Esophagus squamous epithelium (tissue), 5 donors: Measurements from ENCODE around the gene TP53I11. TPM values are rescaled to one million over a fixed set of nuclear protein-coding genes. Genes with fewer than 3 reads are reported as not detected.

Experiments
- DNase-seq: peaks from one replicate; lab custom pipeline; 2025; lab: John Stamatoyannopoulos, UW
- H3K27ac ChIP-seq, 4 donors: fragments of 200-600 bp; sonication (generic); one replicate each; pipeline ENCODE4 v1.5.1; 2016 to 2019; ENCODE audit warnings: mild to moderate bottlenecking in 1 of 4
- H3K27me3 ChIP-seq, 4 donors: fragments of 200-600 bp; sonication (generic); 1 replicate in 3 of 4; 2 replicates in 1 of 4; pipeline versions ENCODE4 v1.5.1 to v1.6.0; 2017 to 2021; ENCODE audit warnings: antibody characterized with exemption in 1 of 4
- H3K36me3 ChIP-seq, 3 donors: fragments of 200-600 bp; sonication (generic); one replicate each; pipeline ENCODE4 v1.5.1; 2016 to 2019
- H3K4me1 ChIP-seq, 3 donors: fragments of 200-600 bp; sonication (generic); one replicate each; pipeline ENCODE4 v1.5.1; 2017 to 2019
- H3K4me3 ChIP-seq, 4 donors: fragments of 200-600 bp; sonication (generic); 1 replicate in 3 of 4; 2 replicates in 1 of 4; pipeline ENCODE4 v1.5.1; 2016 to 2019; ENCODE audit warnings: mild to moderate bottlenecking in 2 of 4, moderate library complexity in 1 of 4
- H3K9me3 ChIP-seq, 3 donors: fragments of 200-600 bp; sonication (generic); one replicate each; pipeline ENCODE4 v1.5.1; 2016 to 2019
- CTCF ChIP-seq, 6 experiments: fragments of 450-650 bp in 4 of 6; fragments of 200-600 bp in 2 of 6; sonication (generic) in 2 of 6; IDR thresholded peaks; one replicate each; pipeline ENCODE4 v1.5.1; 2016 to 2019; ENCODE audit warnings: antibody characterized with exemption in 6 of 6, mild to moderate bottlenecking in 4 of 6, moderate library complexity in 4 of 6
- POLR2A ChIP-seq, 4 donors: fragments of 450-650 bp; IDR thresholded peaks; one replicate each; pipeline ENCODE4 v1.6.1; 2017; ENCODE audit warnings: antibody characterized with exemption in 4 of 4, mild to moderate bottlenecking in 4 of 4, moderate library complexity in 3 of 4
- WGBS, 2 donors: methylation state at CpG; one replicate each; pipeline ENCODE4 v1.1.5; 2018; 5-methylcytosine and 5-hydroxymethylcytosine counted together
- intact Hi-C: fragments of 100-400 bp; cut with DNase I; formaldehyde crosslinking; loops from one replicate; pipeline ENCODE4 v1.15.0; 2022
- total RNA-seq, 4 donors: library from RNA; depleted of rRNA; stranded (reverse); fragments of >200 nt; gene quantifications; one replicate each; pipeline ENCODE4 v1.1.0, GENCODE V29; 2016
- donor health status: DM: yes; HTN: yes; CAD: no.

Gene TP53I11
- total RNA-seq, 4 donors from 2014 or later = 27.3 to 32.1 (median 29.0) TPM

- no peak overlapping the region for H3K27ac ChIP-seq
- no peak for DNase-seq
- no peaks in the 10 kb centered on the region for H3K36me3 ChIP-seq
- intact Hi-C loops = loop anchor here (5.0 kb wide), 2 partner anchors 185 to 290 kb away; partner anchors contain the start of gene TSPAN18
- no peak overlapping the region for H3K4me3 ChIP-seq
- H3K4me1 ChIP-seq = peaks cover 0 to 25% (median 0%) of the 10 kb centered on the region in 3 donors
- no peak for TF ChIP-seq CTCF (IDR thresholded peaks at IDR 0.05)
- no peak for TF ChIP-seq POLR2A (IDR thresholded peaks at IDR 0.05)
- H3K9me3 ChIP-seq = no peaks in the 10 kb centered on the region
- H3K27me3 ChIP-seq = peaks cover 0 to 5% (median 0%) of the 10 kb centered on the region in 4 donors
- 63 to 69% methylated on average over 11 to 12 of the region's 12 CpGs for WGBS, 2 donors
Measured at GRCh38 chr11:44912270-44912987, 38.3 kb downstream of the TP53I11 start.

- WGBS, 2 donors = 0 to 16% methylated on average over 5 to 14 of the region's 24 CpGs
- Histone ChIP-seq H3K4me3 (no peak overlapping the region), H3K4me1 (peaks cover 0 to 24% (median 0%) of the 10 kb centered on the region in 3 donors), H3K36me3 (no peaks in the 10 kb centered on the region), H3K27ac (no peak overlapping the region), H3K9me3 (no peaks in the 10 kb centered on the region), H3K27me3 (peaks cover 0 to 9% (median 0%) of the 10 kb centered on the region in 4 donors)
- TF ChIP-seq POLR2A (IDR thresholded peaks at IDR 0.05) = no peak
- TF ChIP-seq CTCF (IDR thresholded peaks at IDR 0.05) = peak; percentile 72 to 89 (median 84)
- peak; percentile 25 for DNase-seq
- intact Hi-C loops = loop anchor here (5.0 kb wide), 2 partner anchors 184 to 289 kb away; partner anchors contain the start of gene TSPAN18
Measured at GRCh38 chr11:44911029-44911814, 39.5 kb downstream of the TP53I11 start.

GRCh38 chr11:44910591-44910990, 40.1 kb downstream of the TP53I11 start:
- H3K4me1 ChIP-seq = peaks cover 0 to 21% (median 0%) of the 10 kb centered on the region in 3 donors
- H3K27me3 ChIP-seq = peaks cover 0 to 10% (median 0%) of the 10 kb centered on the region in 4 donors
- no peak overlapping the region for H3K4me3 ChIP-seq
- DNase-seq = no peak
- no peak overlapping the region for H3K27ac ChIP-seq
- WGBS, 2 donors = 86 to 89% methylated on average over 8 of the region's 9 CpGs
- intact Hi-C loops = loop anchor here (5.0 kb wide), 2 partner anchors 183 to 288 kb away; partner anchors contain the start of gene TSPAN18
- no peak for TF ChIP-seq CTCF (IDR thresholded peaks at IDR 0.05)
- no peak for TF ChIP-seq POLR2A (IDR thresholded peaks at IDR 0.05)
- no peaks in the 10 kb centered on the region for H3K36me3 ChIP-seq
- no peaks in the 10 kb centered on the region for H3K9me3 ChIP-seq

GRCh38 chr11:44909557-44909956, 41.1 kb downstream of the TP53I11 start:
- no peak for DNase-seq
- 88 to 100% methylated on average over 2 to 12 of the region's 14 CpGs for WGBS, 2 donors
- no peak overlapping the region for H3K4me3 ChIP-seq
- H3K27me3 ChIP-seq = peaks cover 0 to 10% (median 0%) of the 10 kb centered on the region in 4 donors
- H3K4me1 ChIP-seq = peaks cover 0 to 18% (median 0%) of the 10 kb centered on the region in 3 donors
- H3K9me3 ChIP-seq = no peaks in the 10 kb centered on the region
- no peaks in the 10 kb centered on the region for H3K36me3 ChIP-seq
- no peak for TF ChIP-seq CTCF (IDR thresholded peaks at IDR 0.05)
- no peak for TF ChIP-seq POLR2A (IDR thresholded peaks at IDR 0.05)
- intact Hi-C loops = no loop called here
- no peak overlapping the region for H3K27ac ChIP-seq
